Glomerular visceral epithelial cell (primary cell): ENCODE results near the gene ARPC1B.
"Not testable (repeated sequence)": the region's sequence is repeated elsewhere in the genome, so short reads cannot be mapped to it uniquely, and the experiment has no call there.

Experiments
- DNase-seq: peaks from one replicate; pipeline ENCODE4 v3.0.0-alpha.2; 2016; ENCODE audit errors: extremely low spot score

ARPC1B gene

GRCh38 chr7:99409192-99409572 lies 34.7 kb downstream of the ARPC1B start:
- no peak for DNase-seq

DNA sequence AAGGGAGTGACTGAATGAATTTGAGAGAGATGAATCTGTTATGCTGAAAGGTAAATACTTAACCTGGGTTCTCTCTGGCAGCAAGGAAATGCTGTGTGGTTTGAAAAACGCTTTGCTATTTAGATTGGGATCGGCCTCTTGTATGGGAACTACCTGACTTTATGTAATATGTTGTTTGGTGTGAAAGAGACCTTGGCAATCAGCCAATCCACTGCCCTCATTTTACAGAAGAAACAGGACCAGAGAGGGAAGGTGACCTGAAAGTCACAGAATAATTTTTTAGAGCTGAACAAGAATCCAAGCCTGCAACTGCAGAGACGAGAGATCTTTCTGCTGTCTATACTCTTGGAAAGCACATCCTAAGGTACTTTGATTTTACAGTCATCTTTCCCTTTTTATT lies 35.3 kb downstream of the ARPC1B start:
- no peak for DNase-seq

DNA sequence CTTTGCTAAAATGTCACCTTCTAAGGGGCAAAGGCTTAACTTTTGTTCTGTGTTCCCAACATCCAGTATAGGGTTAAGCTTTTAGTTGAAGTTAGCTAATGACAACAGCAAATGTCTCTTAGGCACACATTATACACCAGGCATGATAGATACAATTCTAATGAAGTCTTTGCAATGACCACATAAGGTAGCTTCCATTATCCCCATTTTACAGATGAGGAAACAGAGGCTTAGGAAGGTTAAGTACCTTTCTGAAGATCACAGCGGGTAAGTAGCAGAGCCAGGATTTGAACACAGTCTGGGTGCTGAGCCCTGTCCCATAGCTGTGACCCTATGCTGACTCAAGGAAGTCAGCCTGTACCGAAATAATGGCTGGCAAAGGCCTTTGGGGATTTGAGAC lies 36.1 kb downstream of the ARPC1B start:
- no peak for DNase-seq

- peak; percentile 53 for DNase-seq
Observed at GRCh38 chr7:99415513-99416127, 41.1 kb downstream of the ARPC1B start.

DNA sequence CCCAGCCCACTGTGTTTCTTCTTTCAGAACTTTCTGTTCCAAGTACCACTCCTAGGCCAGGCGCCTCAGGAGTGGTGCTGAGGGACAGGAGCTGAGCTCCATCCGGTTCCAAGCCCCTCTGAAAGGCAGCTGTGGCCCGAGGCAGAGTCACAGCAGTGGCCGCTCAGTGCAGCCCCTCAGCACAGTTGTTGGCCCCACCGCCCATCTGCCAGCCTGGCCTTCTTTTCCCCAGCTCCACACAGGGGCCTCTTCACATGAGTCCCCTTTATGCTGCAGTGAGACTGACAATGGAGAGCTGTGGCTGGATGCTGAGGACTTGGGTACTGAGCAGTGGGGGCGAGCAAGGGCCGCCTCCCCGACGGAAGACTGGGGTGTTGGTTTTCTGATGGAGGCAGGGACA lies 43.7 kb downstream of the ARPC1B start:
- no peak for DNase-seq

- no peak for DNase-seq
Observed at GRCh38 chr7:99419323-99420021, 44.9 kb downstream of the ARPC1B start.

DNA sequence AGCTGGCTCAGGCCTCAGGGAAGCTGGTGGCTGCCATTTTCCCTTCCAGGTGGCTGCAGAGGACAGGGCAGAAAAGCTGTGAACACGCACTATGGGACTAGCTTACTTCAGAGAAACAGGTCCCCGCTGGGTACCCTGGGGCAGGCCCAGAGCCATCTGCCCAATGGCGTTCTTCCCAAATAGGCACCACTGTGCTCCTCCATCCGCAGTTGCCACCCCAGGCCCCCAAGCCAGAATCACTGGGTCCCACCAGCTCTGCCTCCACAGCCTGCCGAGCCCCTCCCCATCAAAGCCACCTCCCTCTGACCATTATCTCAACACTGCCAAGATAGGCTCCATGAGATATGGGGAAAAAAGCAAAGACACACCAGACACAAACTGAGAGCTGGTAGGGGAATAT lies 45.7 kb downstream of the ARPC1B start:
- no peak for DNase-seq

- no peak for DNase-seq
Observed at GRCh38 chr7:99420986-99421385, 46.5 kb downstream of the ARPC1B start.

- DNase-seq = no peak
Observed at GRCh38 chr7:99422186-99422585, 47.7 kb downstream of the ARPC1B start.

DNA sequence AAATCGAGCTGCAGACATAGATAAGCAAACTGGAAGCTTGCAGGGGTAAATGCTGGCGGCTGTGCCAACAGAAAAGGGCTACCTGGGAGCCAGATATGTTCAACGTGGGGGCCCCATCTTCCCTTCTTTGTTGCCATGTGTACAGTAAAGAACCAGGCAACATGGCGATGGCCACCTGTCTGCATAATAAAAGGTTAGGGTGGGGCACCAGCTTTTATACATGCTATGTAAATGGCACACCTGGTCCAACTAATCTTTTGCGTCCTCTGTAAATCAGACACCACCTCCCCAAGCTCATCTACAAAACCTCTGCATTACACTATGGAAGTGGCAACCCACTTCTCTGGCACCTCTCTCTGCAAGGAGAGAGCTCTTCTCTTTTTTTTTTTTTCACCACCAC lies 48.1 kb downstream of the ARPC1B start:
- DNase-seq = no peak

DNA sequence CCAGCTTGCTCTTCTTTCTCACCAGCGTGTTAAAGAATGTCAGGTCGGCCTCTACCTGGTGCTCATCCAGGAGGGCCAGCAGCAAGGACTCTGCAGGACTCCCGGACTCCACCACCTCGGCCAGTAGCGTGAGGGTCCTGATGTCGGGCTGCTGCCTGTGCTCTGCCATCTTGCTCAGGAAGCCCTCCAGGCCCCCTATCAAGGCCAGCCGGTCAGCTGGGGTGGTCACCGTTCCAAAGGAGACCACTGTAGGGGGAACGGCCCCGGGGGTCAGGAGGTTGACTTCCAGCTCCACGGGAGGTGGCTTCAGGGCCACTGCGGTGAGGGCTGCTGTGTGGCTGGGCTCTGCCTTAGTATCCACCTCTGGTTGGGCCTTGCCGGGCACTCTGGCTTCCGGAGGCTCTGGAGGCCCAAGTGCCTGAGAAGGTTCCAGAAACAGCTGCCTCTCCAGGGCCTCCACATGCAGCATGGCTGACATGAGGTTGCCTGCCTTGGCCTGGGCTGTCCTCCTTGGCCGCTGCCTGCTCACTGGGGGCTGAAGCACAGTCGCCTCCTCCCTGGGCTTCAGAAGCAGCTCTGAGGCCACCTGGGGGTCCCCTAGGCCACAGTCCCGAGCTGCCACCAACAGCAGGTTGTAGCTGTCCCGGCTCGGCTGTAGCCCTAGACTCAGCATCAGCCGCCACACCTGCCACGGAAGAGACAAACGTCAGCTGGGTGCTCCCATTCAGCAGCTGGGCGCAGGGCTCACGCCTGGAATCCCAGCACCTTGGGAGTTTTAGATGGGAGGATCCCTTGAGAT lies 50.6 kb downstream of the ARPC1B start:
- DNase-seq = no peak

- DNase-seq = no peak
Observed at GRCh38 chr7:99428972-99429566, 54.5 kb downstream of the ARPC1B start.

DNA sequence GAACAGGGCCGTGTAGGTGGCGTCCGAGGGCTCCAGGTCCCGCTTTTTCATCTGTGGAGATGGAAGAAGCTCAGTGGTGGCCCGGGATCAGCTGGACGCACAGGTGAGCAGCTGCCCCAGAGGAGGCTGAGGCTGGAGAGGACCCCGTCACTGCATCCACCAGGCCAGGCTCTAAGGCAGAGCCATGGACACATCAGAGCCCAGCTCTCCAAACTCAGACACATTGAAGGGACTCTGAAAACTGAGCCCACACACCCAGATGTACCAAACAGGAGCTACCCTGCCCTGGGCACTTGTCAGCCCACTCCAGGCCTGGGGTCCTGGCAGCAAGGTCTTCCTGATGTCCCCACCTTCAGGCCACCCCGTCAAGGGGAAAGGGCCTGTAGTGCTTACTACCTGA lies 55.2 kb downstream of the ARPC1B start:
- no peak for DNase-seq

GRCh38 chr7:99431756-99432540 lies 57.4 kb downstream of the ARPC1B start:
- not testable (repeated sequence) for DNase-seq

- DNase-seq = no peak
Observed at GRCh38 chr7:99433158-99433557, 58.6 kb downstream of the ARPC1B start.

GRCh38 chr7:99437946-99438572 lies 63.5 kb downstream of the ARPC1B start:
- DNase-seq = no peak

DNA sequence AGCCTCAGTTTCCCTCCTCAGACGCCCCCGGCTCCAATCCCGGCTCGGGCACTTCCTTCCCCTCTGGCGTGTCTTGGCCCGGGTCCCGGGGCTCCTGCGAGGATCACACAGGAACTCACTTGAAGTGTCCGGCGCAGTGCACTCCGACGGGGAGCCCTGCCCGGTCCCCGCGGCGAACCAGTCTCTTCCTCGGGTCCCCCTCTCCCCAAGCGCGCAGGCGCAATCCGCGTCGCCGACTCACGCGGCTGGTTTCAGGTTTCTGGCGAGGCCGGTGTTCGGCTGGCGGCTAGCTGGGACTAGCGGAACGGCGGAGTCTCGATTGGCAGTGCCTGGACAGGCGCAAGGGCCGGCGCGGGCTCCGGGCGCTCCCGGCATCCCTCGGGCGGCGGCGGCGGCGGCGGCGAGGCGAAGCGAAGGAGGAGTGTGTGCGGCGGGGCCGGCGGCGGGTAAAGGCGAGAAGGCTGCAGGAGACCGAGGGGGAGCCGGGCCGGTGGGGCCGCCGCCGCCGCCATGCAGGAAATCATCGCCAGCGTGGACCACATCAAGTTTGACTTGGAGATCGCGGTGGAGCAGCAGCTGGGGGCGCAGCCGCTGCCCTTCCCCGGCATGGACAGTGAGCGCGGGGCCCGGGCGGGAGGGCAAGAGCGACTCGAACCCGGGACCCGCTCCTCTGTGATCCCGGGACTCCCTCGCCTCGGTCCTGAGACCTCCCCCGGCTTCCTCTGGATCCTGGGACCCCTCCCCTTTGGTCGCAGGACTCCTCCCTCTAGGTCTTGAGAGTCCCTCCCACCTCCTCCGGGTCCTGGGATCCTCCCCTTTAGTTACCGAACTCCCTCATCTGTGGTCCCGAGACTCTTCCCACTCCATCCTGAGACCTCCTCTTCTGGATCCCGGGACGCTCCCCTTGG lies 64.3 kb downstream of the ARPC1B start, which contains the start of the genes CPSF4 and PTCD1:
Gene CPSF4 (plus strand): TSS at position 371 of the 908 bp plus-strand sequence. CDS start 140 bp downstream, at position 511.
Gene PTCD1 (minus strand): TSS at position 226 of the 908 bp plus-strand sequence. CDS start 3,556 bp downstream, outside the sequence.
- DNase-seq = peak; percentile 93

DNA sequence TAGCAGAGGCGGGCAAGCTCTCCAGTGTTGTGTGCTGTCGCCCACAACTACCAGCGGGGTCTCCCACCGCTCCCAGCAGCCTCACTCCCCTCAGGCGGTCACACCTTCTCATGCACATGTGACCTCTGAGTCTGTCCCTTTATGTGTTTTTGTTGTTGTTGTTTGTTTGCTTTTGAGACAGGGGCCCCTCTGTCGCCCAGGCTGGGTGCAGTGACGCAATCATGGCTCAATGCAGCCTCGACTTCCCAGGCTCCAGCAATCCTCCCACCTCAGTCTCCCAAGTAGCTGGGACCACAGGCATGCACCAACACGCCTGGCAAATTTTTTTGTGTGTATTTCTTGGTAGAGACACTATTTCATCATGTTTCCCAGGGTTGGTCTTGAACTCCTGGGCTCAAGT lies 65.7 kb downstream of the ARPC1B start:
- DNase-seq = no peak
